Measurements from ENCODE around the gene LY6G6D. TPM values are rescaled to one million over a fixed set of nuclear protein-coding genes. Genes with fewer than 3 reads are reported as not detected.

LY6G6D gene
- total and polyA plus RNA-seq, 2 of the 13 experiments (the other 11 are each of a cell fraction or from before 2014, with no cell fraction given): not detected

- TF ChIP-seq ZNF253 (CRISPR knock-in tag; IDR thresholded peaks at IDR 0.05; ENCODE audit: borderline replicate concordance) (peak; percentile 95; the same call in 1 of the 2 replicates), BORCS8-MEF2B (CRISPR knock-in tag; IDR thresholded peaks at IDR 0.05) (peak; percentile 99), ZNF766 (CRISPR knock-in tag; IDR thresholded peaks at IDR 0.05; ENCODE audit: borderline replicate concordance) (peak; percentile 93; the same call in 1 of the 2 replicates), ZNF773 (CRISPR knock-in tag; IDR thresholded peaks at IDR 0.05; ENCODE audit: borderline replicate concordance) (peak; percentile 97), ARID4A (CRISPR knock-in tag; IDR thresholded peaks at IDR 0.05; ENCODE audit: borderline replicate concordance) (peak; percentile 94), IRF2 (CRISPR knock-in tag; IDR thresholded peaks at IDR 0.05) (no peak; the same call in 1 of the 2 replicates), ZNF10 (CRISPR knock-in tag; IDR thresholded peaks at IDR 0.05; ENCODE audit: borderline replicate concordance, low read depth) (no peak), FIP1L1 (IDR thresholded peaks at IDR 0.05; ENCODE audit: borderline replicate concordance, insufficient read depth, low read depth, low read length) (0 out of 2 replicates have a peak, but pooled peaks have one; percentile 34), SYNCRIP (IDR thresholded peaks at IDR 0.05; ENCODE audit: insufficient read depth, low read depth, low read length) (no peak), ZNF234 (CRISPR knock-in tag; conservative IDR thresholded peaks at IDR 0.05) (no peak), PLRG1 (conservative IDR thresholded peaks at IDR 0.05) (no peak), EED (CRISPR knock-in tag; IDR thresholded peaks at IDR 0.05) (no peak; the same call in 1 of the 2 replicates), GATAD2A (CRISPR knock-in tag; IDR thresholded peaks at IDR 0.05) (peak; percentile 54), ZNF577 (CRISPR knock-in tag; IDR thresholded peaks at IDR 0.05; ENCODE audit: borderline replicate concordance, low read depth) (no peak), NONO (IDR thresholded peaks at IDR 0.05) (no peak), NONO (CRISPR knock-in tag; conservative IDR thresholded peaks at IDR 0.05) (peak; percentile 85), ZGPAT (CRISPR knock-in tag; IDR thresholded peaks at IDR 0.05) (peak; percentile 79), ZFP41 (CRISPR knock-in tag; IDR thresholded peaks at IDR 0.05; ENCODE audit: borderline replicate concordance) (peak; percentile 98)
- TF ChIP-seq, protein P1, sequence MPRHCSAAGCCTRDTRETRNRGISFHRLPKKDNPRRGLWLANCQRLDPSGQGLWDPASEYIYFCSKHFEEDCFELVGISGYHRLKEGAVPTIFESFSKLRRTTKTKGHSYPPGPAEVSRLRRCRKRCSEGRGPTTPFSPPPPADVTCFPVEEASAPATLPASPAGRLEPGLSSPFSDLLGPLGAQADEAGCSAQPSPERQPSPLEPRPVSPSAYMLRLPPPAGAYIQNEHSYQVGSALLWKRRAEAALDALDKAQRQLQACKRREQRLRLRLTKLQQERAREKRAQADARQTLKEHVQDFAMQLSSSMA (CRISPR knock-in tag; IDR thresholded peaks at IDR 0.05): peak; percentile 73; the same call in 1 of the 2 replicates
- TF ChIP-seq, protein P2, sequence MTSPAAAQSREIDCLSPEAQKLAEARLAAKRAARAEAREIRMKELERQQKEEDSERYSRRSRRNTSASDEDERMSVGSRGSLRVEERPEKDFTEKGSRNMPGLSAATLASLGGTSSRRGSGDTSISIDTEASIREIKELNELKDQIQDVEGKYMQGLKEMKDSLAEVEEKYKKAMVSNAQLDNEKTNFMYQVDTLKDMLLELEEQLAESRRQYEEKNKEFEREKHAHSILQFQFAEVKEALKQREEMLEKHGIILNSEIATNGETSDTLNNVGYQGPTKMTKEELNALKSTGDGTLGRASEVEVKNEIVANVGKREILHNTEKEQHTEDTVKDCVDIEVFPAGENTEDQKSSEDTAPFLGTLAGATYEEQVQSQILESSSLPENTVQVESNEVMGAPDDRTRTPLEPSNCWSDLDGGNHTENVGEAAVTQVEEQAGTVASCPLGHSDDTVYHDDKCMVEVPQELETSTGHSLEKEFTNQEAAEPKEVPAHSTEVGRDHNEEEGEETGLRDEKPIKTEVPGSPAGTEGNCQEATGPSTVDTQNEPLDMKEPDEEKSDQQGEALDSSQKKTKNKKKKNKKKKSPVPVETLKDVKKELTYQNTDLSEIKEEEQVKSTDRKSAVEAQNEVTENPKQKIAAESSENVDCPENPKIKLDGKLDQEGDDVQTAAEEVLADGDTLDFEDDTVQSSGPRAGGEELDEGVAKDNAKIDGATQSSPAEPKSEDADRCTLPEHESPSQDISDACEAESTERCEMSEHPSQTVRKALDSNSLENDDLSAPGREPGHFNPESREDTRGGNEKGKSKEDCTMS (CRISPR knock-in tag; conservative IDR thresholded peaks at IDR 0.05): no peak
Measured at GRCh38 chr6:31739639-31740396, 24.7 kb downstream of the LY6G6D start, which contains the start of gene MSH5 (continued).

All from HepG2 (cell line).